HepG2 (cell line): ENCODE results near the gene TANGO6. TPM values are rescaled to one million over a fixed set of nuclear protein-coding genes. Genes with fewer than 3 reads are reported as not detected.

ENCODE experiments used
- ATAC-seq: fragments of 200-7000 bp; cut with Tn5 transposase; 3 replicates; pipeline ENCODE4 v1.9.1; 2020; ENCODE audit warnings: mild to moderate bottlenecking, moderate library complexity
- BruUV-seq: library from RNA; stranded (reverse); fragments of 400-500 nt; replicated peaks from 2 replicates; lab custom pipeline; 2021; lab: Mats Ljungman, UMichigan
- CTCF ChIA-PET: fragments of 300-600 bp; formaldehyde crosslinking; extraction: SDS; loops from one replicate; lab custom pipeline; 2021; ENCODE audit warnings: low total read pairs, inconsistent platforms, low intra/inter-chr PET ratio; lab: Yijun Ruan, JAX
- POLR2A ChIA-PET: fragments of 350-600 bp; sonication (Branson Sonifier 250); formaldehyde crosslinking; loops from one replicate; lab custom pipeline; 2020; ENCODE audit warnings: antibody characterized with exemption, inconsistent platforms; lab: Yijun Ruan, JAX
- DNase-seq: peaks from one replicate; pipeline ENCODE4 v3.0.0-alpha.2; 2015; ENCODE audit warnings: low spot score
- FAIRE-seq: peaks from 3 replicates; lab custom pipeline; 2011; peaks lifted over from hg19 to GRCh38; lab: Jason Lieb, UNC
- H2AFZ ChIP-seq: one replicate; pipeline ENCODE4 v1.6.1; 2011; ENCODE audit warnings: low read length, inconsistent platforms
- H3K27ac ChIP-seq: fragments of 300-600 bp; 3 replicates; pipeline ENCODE4 v1.8.0; 2011; ENCODE audit warnings: mixed run types, mild to moderate bottlenecking, mixed read lengths, low read length, inconsistent platforms; ENCODE audit not compliant: insufficient read depth; ENCODE audit errors: extremely low read length
- H3K27me3 ChIP-seq, 2 experiments: fragments of 200-600 bp in 1 of 2; 2 replicates in 1 of 2; 3 replicates in 1 of 2; pipeline versions ENCODE4 v1.6.0 to v1.8.0; 2011; ENCODE audit warnings: low read length in 2 of 2, mild to moderate bottlenecking in 2 of 2, moderate library complexity in 2 of 2, inconsistent platforms in 1 of 2; ENCODE audit not compliant: insufficient read depth in 2 of 2, control insufficient read depth in 1 of 2
- H3K36me3 ChIP-seq, 2 experiments: fragments of 200-600 bp in 1 of 2; replicated peaks in 1 of 2; 2 replicates in 1 of 2; 3 replicates in 1 of 2; pipeline versions ENCODE4 v1.5.1 to v1.8.0; 2011; ENCODE audit warnings: low read length in 2 of 2, inconsistent platforms in 1 of 2; ENCODE audit not compliant: insufficient read depth in 2 of 2, control insufficient read depth in 1 of 2
- H3K4me1 ChIP-seq: 2 replicates; pipeline ENCODE4 v1.5.1; 2012; ENCODE audit warnings: low read length, inconsistent platforms; ENCODE audit not compliant: insufficient read depth
- H3K4me2 ChIP-seq: 2 replicates; pipeline ENCODE4 v1.6.0; 2011; ENCODE audit warnings: low read depth, low read length, inconsistent platforms
- H3K4me3 ChIP-seq, 3 experiments: fragments of 200-600 bp in 1 of 3; sonication (generic), shearing (Covaris generic) in 1 of 3; replicated peaks in 1 of 3; 2 replicates each; pipeline ENCODE4 v1.5.1; 2011 to 2016; ENCODE audit warnings: low read length in 3 of 3, inconsistent platforms in 2 of 3, low read depth in 2 of 3, mild to moderate bottlenecking in 2 of 3, control low read depth in 1 of 3, mixed read lengths in 1 of 3; ENCODE audit not compliant: insufficient read depth in 1 of 3
- H3K79me2 ChIP-seq: one replicate; pipeline ENCODE4 v1.6.1; 2011; ENCODE audit warnings: low read length, inconsistent platforms; ENCODE audit not compliant: insufficient read depth
- H3K9ac ChIP-seq: 2 replicates; pipeline ENCODE4 v1.6.0; 2011; ENCODE audit warnings: mild to moderate bottlenecking, low read depth, low read length, inconsistent platforms; ENCODE audit not compliant: insufficient read depth
- H3K9me3 ChIP-seq: 2 replicates; pipeline ENCODE4 v1.5.1; 2012; ENCODE audit warnings: mild to moderate bottlenecking, low read length
- H4K20me1 ChIP-seq: 2 replicates; pipeline ENCODE4 v1.6.0; 2011; ENCODE audit warnings: inconsistent platforms, mild to moderate bottlenecking, low read length, moderate library complexity; ENCODE audit not compliant: insufficient read depth
- ESRRA ChIP-seq: sonication (generic); formaldehyde crosslinking; IDR thresholded peaks from 2 replicates; pipeline ENCODE4 v1.5.1; 2020; ENCODE audit warnings: mild to moderate bottlenecking, low read depth, missing genetic modification reagents
- FOXM1 ChIP-seq: sonication (generic); formaldehyde crosslinking; IDR thresholded peaks from 2 replicates; pipeline ENCODE4 v1.5.0; 2020; ENCODE audit warnings: missing genetic modification reagents
- REL ChIP-seq: sonication (generic); formaldehyde crosslinking; conservative IDR thresholded peaks from 2 replicates; pipeline ENCODE4 v1.8.0; 2022; ENCODE audit warnings: mild to moderate bottlenecking, missing genetic modification reagents, moderate library complexity
- ZFP36 ChIP-seq: fragments of 150-350 bp; IDR thresholded peaks from 2 replicates; pipeline ENCODE4 v1.6.1; 2018; ENCODE audit warnings: borderline replicate concordance, low read length, low read depth; ENCODE audit not compliant: partially characterized antibody
- WGBS: methylation state at CpG from one replicate; pipeline ENCODE4 v1.1.6; 2017; ENCODE audit warnings: low lambda C conversion rate; 5-methylcytosine and 5-hydroxymethylcytosine counted together
- in situ Hi-C: cut with HindIII; loops from 2 replicates; pipeline ENCODE4 v1.10.0; 2017; ENCODE audit warnings: low pct_unique_long_range_greater_than_20kb; ENCODE audit not compliant: extremely low pct_ligation_motif_present
- intact Hi-C: fragments of 100-400 bp; cut with micrococcal nuclease; formaldehyde crosslinking; loops from one replicate; pipeline ENCODE4 v1.10.0; 2022; ENCODE audit not compliant: unreplicated experiment
- polyA plus RNA-seq, 8 experiments: library from polyadenylated mRNA; depleted of rRNA in 3 of 8; stranded (reverse) in 7 of 8; unstranded in 1 of 8; fragments of >200 nt; fragmentation: Illumina TruSeq in 4 of 8; extraction: Trizol in 4 of 8; gene quantifications; 2 replicates each; pipeline versions ENCODE4 v1.2.1 to v1.2.3, GENCODE V29; 2011 to 2016; ENCODE audit warnings: low read depth in 4 of 8, missing spikeins in 1 of 8, mixed read lengths in 1 of 8; ENCODE audit not compliant: insufficient read depth in 1 of 8
- total RNA-seq, 5 experiments: library from RNA; depleted of rRNA; stranded (reverse); fragments of >200 nt; fragmentation: Illumina TruSeq; extraction: Trizol; gene quantifications; 2 replicates each; pipeline ENCODE4 v1.2.3, GENCODE V29; 2016; ENCODE audit warnings: low read depth in 1 of 5
- TF ChIP-seq, protein P1 (sequence below): IDR thresholded peaks from 2 replicates; pipeline ENCODE4 v1.4.0; 2020; ENCODE audit warnings: mild to moderate bottlenecking, missing genetic modification reagents

TANGO6 gene
- total and polyA plus RNA-seq, 2 of the 13 experiments (the other 11 are each of a cell fraction or from before 2014, with no cell fraction given) = 7.2 to 13.3 TPM

DNA sequence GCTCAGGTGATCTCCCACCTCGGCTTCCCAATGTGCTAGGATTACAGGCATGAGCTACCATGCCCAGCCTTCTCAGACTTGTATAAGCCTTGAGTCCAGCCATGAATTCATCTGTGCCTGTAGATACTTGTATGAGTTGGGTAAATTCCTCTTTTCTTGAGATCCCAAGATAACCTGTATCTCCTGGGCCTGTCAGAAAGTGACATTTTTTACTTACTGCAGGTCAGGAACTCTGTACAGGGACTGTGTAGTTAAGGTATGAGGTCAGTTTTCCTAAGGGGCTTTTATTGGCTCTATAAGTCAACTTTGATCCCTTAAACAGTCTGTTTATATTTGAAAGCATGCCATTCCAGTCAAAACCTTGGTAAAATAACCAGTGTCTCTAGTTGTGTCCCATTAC is 155.8 kb downstream of the TANGO6 start (continued):
- TF ChIP-seq, protein P1, sequence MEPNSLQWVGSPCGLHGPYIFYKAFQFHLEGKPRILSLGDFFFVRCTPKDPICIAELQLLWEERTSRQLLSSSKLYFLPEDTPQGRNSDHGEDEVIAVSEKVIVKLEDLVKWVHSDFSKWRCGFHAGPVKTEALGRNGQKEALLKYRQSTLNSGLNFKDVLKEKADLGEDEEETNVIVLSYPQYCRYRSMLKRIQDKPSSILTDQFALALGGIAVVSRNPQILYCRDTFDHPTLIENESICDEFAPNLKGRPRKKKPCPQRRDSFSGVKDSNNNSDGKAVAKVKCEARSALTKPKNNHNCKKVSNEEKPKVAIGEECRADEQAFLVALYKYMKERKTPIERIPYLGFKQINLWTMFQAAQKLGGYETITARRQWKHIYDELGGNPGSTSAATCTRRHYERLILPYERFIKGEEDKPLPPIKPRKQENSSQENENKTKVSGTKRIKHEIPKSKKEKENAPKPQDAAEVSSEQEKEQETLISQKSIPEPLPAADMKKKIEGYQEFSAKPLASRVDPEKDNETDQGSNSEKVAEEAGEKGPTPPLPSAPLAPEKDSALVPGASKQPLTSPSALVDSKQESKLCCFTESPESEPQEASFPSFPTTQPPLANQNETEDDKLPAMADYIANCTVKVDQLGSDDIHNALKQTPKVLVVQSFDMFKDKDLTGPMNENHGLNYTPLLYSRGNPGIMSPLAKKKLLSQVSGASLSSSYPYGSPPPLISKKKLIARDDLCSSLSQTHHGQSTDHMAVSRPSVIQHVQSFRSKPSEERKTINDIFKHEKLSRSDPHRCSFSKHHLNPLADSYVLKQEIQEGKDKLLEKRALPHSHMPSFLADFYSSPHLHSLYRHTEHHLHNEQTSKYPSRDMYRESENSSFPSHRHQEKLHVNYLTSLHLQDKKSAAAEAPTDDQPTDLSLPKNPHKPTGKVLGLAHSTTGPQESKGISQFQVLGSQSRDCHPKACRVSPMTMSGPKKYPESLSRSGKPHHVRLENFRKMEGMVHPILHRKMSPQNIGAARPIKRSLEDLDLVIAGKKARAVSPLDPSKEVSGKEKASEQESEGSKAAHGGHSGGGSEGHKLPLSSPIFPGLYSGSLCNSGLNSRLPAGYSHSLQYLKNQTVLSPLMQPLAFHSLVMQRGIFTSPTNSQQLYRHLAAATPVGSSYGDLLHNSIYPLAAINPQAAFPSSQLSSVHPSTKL (CRISPR knock-in tag) = peak; percentile 43
- no peak for TF ChIP-seq REL (CRISPR knock-in tag)
- TF ChIP-seq ESRRA (CRISPR knock-in tag) = no peak

DNA sequence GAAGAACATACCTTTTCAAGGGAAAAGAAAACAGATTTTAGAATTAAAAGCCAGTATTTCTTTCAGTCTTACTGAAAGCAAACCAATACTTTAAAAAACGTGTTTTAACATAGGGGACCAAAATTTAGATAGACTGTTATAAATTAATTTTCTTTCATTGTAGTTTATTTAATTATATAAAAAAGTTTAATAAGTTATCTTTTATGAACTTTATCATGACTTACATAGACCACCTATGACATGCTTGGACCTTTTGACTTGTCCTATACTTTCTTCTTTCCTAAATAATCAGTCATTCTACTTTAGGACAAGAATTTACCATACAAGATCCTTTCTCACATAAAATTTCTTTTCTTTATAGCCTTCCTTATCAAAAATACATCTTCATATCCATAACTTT is 160.2 kb downstream of the TANGO6 start:
- Histone ChIP-seq H3K79me2 (no peaks in the 10 kb centered on the region), H3K4me3 (no peak overlapping the region), H3K27me3 (no peaks in the 10 kb centered on the region), H2AFZ (no peak overlapping the region), H3K9ac (no peak overlapping the region), H4K20me1 (no peaks in the 10 kb centered on the region), H3K36me3 (no peaks in the 10 kb centered on the region), H3K4me1 (peaks cover 14% of the 10 kb centered on the region), H3K27ac (no peak overlapping the region), H3K4me2 (no peak overlapping the region), H3K9me3 (peaks cover 24% of the 10 kb centered on the region)
- WGBS = 81% methylated on average over 1 of the region's 1 CpG
- POLR2A ChIA-PET = no interaction called here
- TF ChIP-seq FOXM1 (no peak), ZFP36 (peak; percentile 88)
- intact Hi-C loops (no loop called here), in situ Hi-C loops (no loop called here)
- no peak for ATAC-seq
- DNase-seq = no peak
- FAIRE-seq = no peak
- BruUV-seq = no TSS peak
- CTCF ChIA-PET = no interaction called here
